H9 (cell line): Measurements from ENCODE around the gene ZMYND11. TPM values are rescaled to one million over a fixed set of nuclear protein-coding genes. Genes with fewer than 3 reads are reported as not detected.

ENCODE experiments used
- DNase-seq: peaks from one replicate; pipeline ENCODE4 v3.0.0-alpha.2; 2017
- H2AFZ ChIP-seq: one replicate; pipeline ENCODE4 v1.6.1; 2013; ENCODE audit warnings: mild to moderate bottlenecking, low read length, control low read depth, moderate library complexity
- H2AK5ac ChIP-seq: 2 replicates; pipeline ENCODE4 v1.6.1; 2013; ENCODE audit warnings: low read length, control low read depth, mixed read lengths; ENCODE audit not compliant: insufficient read length
- H2BK120ac ChIP-seq: one replicate; pipeline ENCODE4 v1.6.1; 2013; ENCODE audit warnings: low read depth, mild to moderate bottlenecking, low read length, control low read depth, inconsistent platforms; ENCODE audit not compliant: poor library complexity, severe bottlenecking
- H2BK12ac ChIP-seq: 2 replicates; pipeline ENCODE4 v1.6.1; 2013; ENCODE audit warnings: low read length, control low read depth, mixed read lengths, low read depth; ENCODE audit not compliant: insufficient read length
- H2BK15ac ChIP-seq: 2 replicates; pipeline ENCODE4 v1.6.1; 2013; ENCODE audit warnings: low read depth, low read length, control low read depth
- H2BK20ac ChIP-seq: one replicate; pipeline ENCODE4 v1.6.1; 2013; ENCODE audit warnings: low read depth, mild to moderate bottlenecking, low read length, control low read depth, inconsistent platforms; ENCODE audit not compliant: poor library complexity, severe bottlenecking
- H2BK5ac ChIP-seq: 2 replicates; pipeline ENCODE4 v1.6.1; 2013; ENCODE audit warnings: low read length, control low read depth, mixed read lengths; ENCODE audit not compliant: insufficient read length
- H3K14ac ChIP-seq: 2 replicates; pipeline ENCODE4 v1.6.1; 2013; ENCODE audit warnings: low read length, control low read depth; ENCODE audit not compliant: insufficient read depth
- H3K18ac ChIP-seq: 2 replicates; pipeline ENCODE4 v1.6.1; 2013; ENCODE audit warnings: low read depth, mild to moderate bottlenecking, mixed read lengths, low read length, control low read depth; ENCODE audit not compliant: insufficient read length
- H3K23ac ChIP-seq: 2 replicates; pipeline ENCODE4 v1.6.1; 2013; ENCODE audit warnings: low read length, control low read depth, mixed read lengths, low read depth; ENCODE audit not compliant: insufficient read length
- H3K23me2 ChIP-seq: 2 replicates; pipeline ENCODE4 v1.6.1; 2013; ENCODE audit warnings: low read depth, mild to moderate bottlenecking, mixed read lengths, low read length, control low read depth; ENCODE audit not compliant: insufficient read length, poor library complexity, severe bottlenecking
- H3K27ac ChIP-seq: 2 replicates; pipeline ENCODE4 v1.5.1; 2013; ENCODE audit warnings: low read length, control low read depth, mixed read lengths, low read depth; ENCODE audit not compliant: insufficient read length
- H3K27me3 ChIP-seq: 2 replicates; pipeline ENCODE4 v1.6.1; 2013; ENCODE audit warnings: low read length, control low read depth, inconsistent platforms; ENCODE audit not compliant: insufficient read depth
- H3K4ac ChIP-seq: 2 replicates; pipeline ENCODE4 v1.6.1; 2013; ENCODE audit warnings: low read depth, mild to moderate bottlenecking, control low read depth, inconsistent platforms, low read length, moderate library complexity
- H3K4me1 ChIP-seq: 2 replicates; pipeline ENCODE4 v1.6.1; 2013; ENCODE audit warnings: low read length, control low read depth, inconsistent platforms; ENCODE audit not compliant: insufficient read depth
- H3K4me2 ChIP-seq: 2 replicates; pipeline ENCODE4 v1.6.1; 2013; ENCODE audit warnings: low read length, control low read depth, mixed read lengths; ENCODE audit not compliant: insufficient read length, insufficient read depth
- H3K56ac ChIP-seq: 2 replicates; pipeline ENCODE4 v1.6.1; 2013; ENCODE audit warnings: low read depth, mild to moderate bottlenecking, mixed read lengths, low read length, control low read depth; ENCODE audit not compliant: insufficient read length
- H3K79me1 ChIP-seq: 2 replicates; pipeline ENCODE4 v1.6.1; 2013; ENCODE audit warnings: low read depth, mild to moderate bottlenecking, moderate library complexity, low read length, control low read depth, inconsistent platforms; ENCODE audit not compliant: insufficient read depth, poor library complexity, severe bottlenecking
- H3K79me2 ChIP-seq: 2 replicates; pipeline ENCODE4 v1.6.1; 2013; ENCODE audit warnings: low read length, control low read depth, inconsistent platforms; ENCODE audit not compliant: insufficient read depth
- H3K9ac ChIP-seq: 2 replicates; pipeline ENCODE4 v1.6.1; 2013; ENCODE audit warnings: low read length, control low read depth, mixed read lengths; ENCODE audit not compliant: insufficient read length; ENCODE audit errors: extremely low read depth
- H3K9me3 ChIP-seq: one replicate; pipeline ENCODE4 v1.6.1; 2013; ENCODE audit warnings: low read depth, low read length, inconsistent platforms; ENCODE audit not compliant: control insufficient read depth
- H3T11ph ChIP-seq: one replicate; pipeline ENCODE4 v1.6.1; 2013; ENCODE audit warnings: mild to moderate bottlenecking, low read length, control low read depth, inconsistent platforms
- H4K20me1 ChIP-seq: one replicate; pipeline ENCODE4 v1.6.1; 2013; ENCODE audit not compliant: control insufficient read depth, insufficient read length, insufficient read depth
- H4K5ac ChIP-seq: 2 replicates; pipeline ENCODE4 v1.6.1; 2013; ENCODE audit warnings: low read depth, mild to moderate bottlenecking, mixed read lengths, low read length, control low read depth; ENCODE audit not compliant: insufficient read length
- H4K8ac ChIP-seq: replicated peaks from 2 replicates; pipeline ENCODE4 v1.6.1; 2013; ENCODE audit warnings: low read length, control low read depth, mixed read lengths, low read depth; ENCODE audit not compliant: insufficient read length
- H4K91ac ChIP-seq: 2 replicates; pipeline ENCODE4 v1.6.1; 2013; ENCODE audit warnings: low read depth, mild to moderate bottlenecking, moderate library complexity, mixed read lengths, low read length, control low read depth; ENCODE audit not compliant: insufficient read length
- H3K27ac Mint-ChIP-seq, 3 experiments: 2 replicates in 2 of 3; 3 replicates in 1 of 3; pipeline ENCODE4 v1.8.0; 2020 to 2021; ENCODE audit warnings: mixed read lengths in 3 of 3, mild to moderate bottlenecking in 1 of 3, moderate library complexity in 1 of 3
- H3K27me3 Mint-ChIP-seq: 2 replicates; pipeline ENCODE4 v1.8.0; 2021; ENCODE audit warnings: low read depth, mild to moderate bottlenecking, moderate library complexity, mixed read lengths
- H3K36me3 Mint-ChIP-seq, 3 experiments: 2 replicates in 2 of 3; 3 replicates in 1 of 3; pipeline ENCODE4 v1.8.0; 2020 to 2021; ENCODE audit warnings: low read depth in 3 of 3, mixed read lengths in 3 of 3; ENCODE audit not compliant: insufficient read depth in 1 of 3
- H3K4me1 Mint-ChIP-seq, 2 experiments: 2 replicates each; pipeline ENCODE4 v1.8.0; 2020; ENCODE audit warnings: mixed read lengths in 2 of 2
- H3K4me3 Mint-ChIP-seq, 2 experiments: 2 replicates in 1 of 2; 3 replicates in 1 of 2; pipeline ENCODE4 v1.8.0; 2020 to 2021; ENCODE audit warnings: mild to moderate bottlenecking in 2 of 2, mixed read lengths in 2 of 2, moderate library complexity in 1 of 2
- H3K9me3 Mint-ChIP-seq, 2 experiments: 2 replicates in 1 of 2; 3 replicates in 1 of 2; pipeline ENCODE4 v1.8.0; 2020; ENCODE audit warnings: mild to moderate bottlenecking in 2 of 2, mixed read lengths in 2 of 2, moderate library complexity in 1 of 2
- CTCF ChIP-seq: fragments of 200-600 bp; sonication (generic); conservative IDR thresholded peaks from 3 replicates; pipeline ENCODE4 v1.8.0; 2021; ENCODE audit warnings: antibody characterized with exemption, mild to moderate bottlenecking
- WGBS: extraction: QIAGEN DNeasy Blood & Tissue Kit; methylation state at CpG from one replicate; pipeline ENCODE4 v1.1.7; 2013; ENCODE audit warnings: missing lambda C conversion rate, low lambda C conversion rate, mixed read lengths; ENCODE audit not compliant: insufficient read length; ENCODE audit errors: extremely low coverage; 5-methylcytosine and 5-hydroxymethylcytosine counted together
- long read RNA-seq: library from polyadenylated mRNA; unstranded; transcript quantifications from one replicate; pipeline ENCODE4 v2.0.0, GENCODE V29; 2020
- total RNA-seq: library from RNA; stranded (reverse); gene quantifications from 2 replicates; pipeline ENCODE4 v1.2.1, GENCODE V29; 2021

The ZMYND11 gene
- total RNA-seq = 31.9 and 33.7 TPM in 2 replicates
- long read RNA-seq, full-length matches to known transcripts = 12 of 88 reads
- long read RNA-seq, partial matches to known transcripts = 18 of 88 reads
- long read RNA-seq, other reads (novel, unspliced or antisense) = 58 of 88 reads

- H2BK12ac ChIP-seq = no peak within 1 kb of the TSS
- Mint-ChIP-seq H3K27me3 (peaks cover 19% of the 10 kb centered on the region), H3K27ac (peak within 1 kb of the TSS in 1 of 3 experiments; percentile 84; a peak in 2 of 7 replicates), H3K9me3 (no peaks in the 10 kb centered on the region; a peak in 1 of 5 replicates), H3K36me3 (peaks cover 0 to 2% (median 0%) of the 10 kb centered on the region in 3 experiments; a peak in 2 of 7 replicates), H3K4me3 (peak within 1 kb of the TSS; percentile 80 to 93), H3K4me1 (peaks cover 28 to 30% of the 10 kb centered on the region in 2 experiments)
- H3T11ph ChIP-seq = no peak within 1 kb of the TSS
- H3K23me2 ChIP-seq = peaks cover 14% of the 10 kb centered on the region
- H3K79me2 ChIP-seq = peaks cover 8% of the 10 kb centered on the region; the same call in 1 of the 2 replicates
- H2BK5ac ChIP-seq = no peak within 1 kb of the TSS
- no peak within 1 kb of the TSS for H3K27ac ChIP-seq
- H2BK120ac ChIP-seq = no peak within 1 kb of the TSS
- H2AK5ac ChIP-seq = no peak within 1 kb of the TSS
- H2AFZ ChIP-seq = peak within 1 kb of the TSS; percentile 83
- WGBS = no CpG with 5 or more reads among the region's 73 CpGs
- H3K79me1 ChIP-seq = no peaks in the 10 kb centered on the region
- TF ChIP-seq CTCF = no peak
- H3K56ac ChIP-seq = no peak within 1 kb of the TSS
- H4K20me1 ChIP-seq = no peaks in the 10 kb centered on the region
- peak within 1 kb of the TSS; percentile 89 for H3K18ac ChIP-seq
- peak; percentile 34 for DNase-seq
- peak within 1 kb of the TSS; percentile 60 for H3K9ac ChIP-seq
- H3K14ac ChIP-seq = peak within 1 kb of the TSS; percentile 95
- no peak within 1 kb of the TSS for H4K91ac ChIP-seq
- no peaks in the 10 kb centered on the region for H3K9me3 ChIP-seq
- no peak within 1 kb of the TSS; the same call in 1 of the 2 replicates for H3K4ac ChIP-seq
- peaks cover 3% of the 10 kb centered on the region; the same call in 1 of the 2 replicates for H3K27me3 ChIP-seq
- H3K23ac ChIP-seq = no peak within 1 kb of the TSS
- H4K5ac ChIP-seq = no peak within 1 kb of the TSS
- peak within 1 kb of the TSS; percentile 100 for H3K4me2 ChIP-seq
- H4K8ac ChIP-seq = no peak within 1 kb of the TSS
- H3K4me1 ChIP-seq = peaks cover 5% of the 10 kb centered on the region; the same call in 1 of the 2 replicates
- no peak within 1 kb of the TSS for H2BK15ac ChIP-seq
- no peak within 1 kb of the TSS for H2BK20ac ChIP-seq
These were observed at the start of gene ZMYND11 for GRCh38 chr10:135132-135600. TSS of gene ZMYND11 (plus strand) at chr10:135455. CDS start at chr10:180013, 44,558 bp downstream.
